NCI-H748 (cell line): ENCODE measurements around the gene HSPA4.

ENCODE experiments used
- DNase-seq: peaks from one replicate; lab custom pipeline; 2025; ENCODE audit not compliant: unreplicated experiment; lab: John Stamatoyannopoulos, UW

HSPA4 gene

GRCh38 chr5:133088064-133088463 lies 36.3 kb downstream of the HSPA4 start:
- DNase-seq, result no peak

- no peak for DNase-seq
These were observed 39.2 kb downstream of the HSPA4 start for GRCh38 chr5:133091034-133091433.

- no peak for DNase-seq
These were observed 54.5 kb downstream of the HSPA4 start for GRCh38 chr5:133106343-133106742.

- no peak for DNase-seq
These were observed 55.2 kb downstream of the HSPA4 start for GRCh38 chr5:133106761-133107572.

- no peak for DNase-seq
These were observed 56.7 kb downstream of the HSPA4 start for GRCh38 chr5:133108481-133108921.

GRCh38 chr5:133109655-133110483 lies 58.1 kb downstream of the HSPA4 start:
- no peak for DNase-seq

- no peak for DNase-seq
These were observed 58.9 kb downstream of the HSPA4 start for GRCh38 chr5:133110709-133111108.

- DNase-seq, result peak; percentile 66
These were observed 59.5 kb downstream of the HSPA4 start for GRCh38 chr5:133111299-133111698.

GRCh38 chr5:133112026-133112660 lies 60.3 kb downstream of the HSPA4 start:
- no peak for DNase-seq

GRCh38 chr5:133113331-133114061 lies 61.7 kb downstream of the HSPA4 start:
- no peak for DNase-seq

GRCh38 chr5:133114166-133114932 lies 62.5 kb downstream of the HSPA4 start:
- DNase-seq, result peak; percentile 30

- DNase-seq, result no peak
These were observed 63.1 kb downstream of the HSPA4 start for GRCh38 chr5:133114933-133115310.

GRCh38 chr5:133116601-133117000 lies 64.8 kb downstream of the HSPA4 start:
- DNase-seq, result no peak

- DNase-seq, result no peak
These were observed 65.5 kb downstream of the HSPA4 start for GRCh38 chr5:133117166-133117911.

- no peak for DNase-seq
These were observed 66.2 kb downstream of the HSPA4 start for GRCh38 chr5:133117912-133118445.

GRCh38 chr5:133118741-133119140 lies 66.9 kb downstream of the HSPA4 start:
- DNase-seq, result no peak

- peak; percentile 10 for DNase-seq
These were observed 67.5 kb downstream of the HSPA4 start for GRCh38 chr5:133119233-133119711.

- DNase-seq, result no peak
These were observed 68.4 kb downstream of the HSPA4 start for GRCh38 chr5:133120156-133120750.

GRCh38 chr5:133121080-133121479 lies 69.3 kb downstream of the HSPA4 start:
- DNase-seq, result no peak
